HepG2 (cell line): ENCODE data around the gene TOR4A. TPM values are rescaled to one million over a fixed set of nuclear protein-coding genes. Genes with fewer than 3 reads are reported as not detected.

Experiments
- ATF7-NPFF ChIP-seq: sonication (generic); formaldehyde crosslinking; IDR thresholded peaks from 2 replicates; pipeline ENCODE4 v1.8.1; 2023; ENCODE audit warnings: mild to moderate bottlenecking, low read depth, missing genetic modification reagents, moderate library complexity
- MXD4 ChIP-seq: IDR thresholded peaks from 2 replicates; pipeline ENCODE4 v1.6.1; 2016; ENCODE audit warnings: mild to moderate bottlenecking, missing biosample characterization, missing genetic modification reagents
- PHB2 ChIP-seq: fragments of 450-650 bp; IDR thresholded peaks from 2 replicates; pipeline ENCODE4 v1.6.1; 2018; ENCODE audit not compliant: partially characterized antibody
- SIN3B ChIP-seq: fragments of 150-350 bp; IDR thresholded peaks from 2 replicates; pipeline ENCODE4 v1.6.1; 2014; ENCODE audit warnings: low read length
- SKI ChIP-seq: fragments of 450-650 bp; IDR thresholded peaks from one replicate; pipeline ENCODE4 v1.6.1; 2018; ENCODE audit warnings: mild to moderate bottlenecking; ENCODE audit not compliant: partially characterized antibody
- STAT6 ChIP-seq: sonication (generic); formaldehyde crosslinking; IDR thresholded peaks from 2 replicates; pipeline ENCODE4 v1.4.0; 2020; ENCODE audit warnings: missing genetic modification reagents, mild to moderate bottlenecking, borderline replicate concordance
- ZBTB38 ChIP-seq: sonication (generic); formaldehyde crosslinking; IDR thresholded peaks from 2 replicates; pipeline ENCODE4 v1.5.1; 2020; ENCODE audit warnings: mild to moderate bottlenecking, missing genetic modification reagents
- ZBTB40 ChIP-seq, 2 experiments: fragments of 450-650 bp in 1 of 2; sonication (generic) in 1 of 2; formaldehyde crosslinking in 1 of 2; IDR thresholded peaks; 2 replicates each; pipeline versions ENCODE4 v1.6.1 to v1.8.0; 2016 to 2022; ENCODE audit warnings: antibody characterized with exemption in 1 of 2, mild to moderate bottlenecking in 1 of 2, missing genetic modification reagents in 1 of 2
- ZFP62 ChIP-seq: sonication (generic); formaldehyde crosslinking; IDR thresholded peaks from 2 replicates; pipeline ENCODE4 v1.4.0; 2020; ENCODE audit warnings: missing genetic modification reagents
- ZKSCAN1 ChIP-seq: fragments of 150-350 bp; IDR thresholded peaks from 2 replicates; pipeline ENCODE4 v1.6.1; 2014; ENCODE audit warnings: low read length
- ZNF20 ChIP-seq: sonication (generic); formaldehyde crosslinking; IDR thresholded peaks from 2 replicates; pipeline ENCODE4 v1.4.0; 2020; ENCODE audit warnings: mild to moderate bottlenecking, moderate library complexity, missing genetic modification reagents
- ZNF331 ChIP-seq: sonication (generic); formaldehyde crosslinking; IDR thresholded peaks from 2 replicates; pipeline ENCODE4 v1.4.0; 2020; ENCODE audit warnings: missing genetic modification reagents
- ZNF432 ChIP-seq: sonication (generic); formaldehyde crosslinking; IDR thresholded peaks from 2 replicates; pipeline ENCODE4 v1.5.0; 2020; ENCODE audit warnings: missing genetic modification reagents, mild to moderate bottlenecking, borderline replicate concordance
- ZNF7 ChIP-seq: IDR thresholded peaks from 2 replicates; pipeline ENCODE4 v1.6.1; 2016; ENCODE audit warnings: missing biosample characterization, missing genetic modification reagents
- ZNF782 ChIP-seq: sonication (generic); formaldehyde crosslinking; IDR thresholded peaks from 2 replicates; pipeline ENCODE4 v1.4.0; 2020; ENCODE audit warnings: missing genetic modification reagents, mild to moderate bottlenecking, borderline replicate concordance
- ZNF800 ChIP-seq: sonication (generic); formaldehyde crosslinking; IDR thresholded peaks from 2 replicates; pipeline ENCODE4 v1.4.0; 2020; ENCODE audit warnings: missing genetic modification reagents
- polyA plus RNA-seq, 8 experiments: library from polyadenylated mRNA; depleted of rRNA in 3 of 8; stranded (reverse) in 7 of 8; unstranded in 1 of 8; fragments of >200 nt; fragmentation: Illumina TruSeq in 4 of 8; extraction: Trizol in 4 of 8; gene quantifications; 2 replicates each; pipeline versions ENCODE4 v1.2.1 to v1.2.3, GENCODE V29; 2011 to 2016; ENCODE audit warnings: low read depth in 4 of 8, missing spikeins in 1 of 8, mixed read lengths in 1 of 8; ENCODE audit not compliant: insufficient read depth in 1 of 8
- total RNA-seq, 5 experiments: library from RNA; depleted of rRNA; stranded (reverse); fragments of >200 nt; fragmentation: Illumina TruSeq; extraction: Trizol; gene quantifications; 2 replicates each; pipeline ENCODE4 v1.2.3, GENCODE V29; 2016; ENCODE audit warnings: low read depth in 1 of 5

TOR4A gene
- total and polyA plus RNA-seq, 2 of the 13 experiments (the other 11 are each of a cell fraction or from before 2014, with no cell fraction given), result 11.1 to 14.2 TPM

GRCh38 chr9:137241490-137242268 lies 35.8 kb upstream of the TOR4A start (continued):
- TF ChIP-seq STAT6 (CRISPR knock-in tag), result no peak
- TF ChIP-seq MXD4, result 0 out of 2 replicates have a peak, but pooled peaks have one; percentile 44
- no peak for TF ChIP-seq PHB2
- TF ChIP-seq SKI, result peak; percentile 62
- no peak for TF ChIP-seq ZBTB40 (IDR thresholded peaks at IDR 0.05)
- TF ChIP-seq ZBTB40 (CRISPR knock-in tag; IDR thresholded peaks at IDR 0.05), result no peak
- TF ChIP-seq ZNF20, result 0 out of 2 replicates have a peak, but pooled peaks have one; percentile 84
- TF ChIP-seq ZNF7 (CRISPR knock-in tag), result no peak
- TF ChIP-seq ZKSCAN1, result no peak
- no peak for TF ChIP-seq SIN3B
- TF ChIP-seq ZNF432 (CRISPR knock-in tag), result no peak
- no peak for TF ChIP-seq ZNF800 (CRISPR knock-in tag)
- peak; percentile 72 for TF ChIP-seq ATF7-NPFF
- TF ChIP-seq ZNF331 (CRISPR knock-in tag), result 0 out of 2 replicates have a peak, but pooled peaks have one; percentile 24
- no peak for TF ChIP-seq ZBTB38 (CRISPR knock-in tag)
- no peak for TF ChIP-seq ZFP62 (CRISPR knock-in tag)
- TF ChIP-seq ZNF782 (CRISPR knock-in tag), result peak; percentile 25; the same call in 1 of the 2 replicates
